ENCODE measurements around the gene CAPRIN1.

CAPRIN1 gene

GRCh38 chr11:34143048-34143447, 91.5 kb downstream of the CAPRIN1 start:
- no peaks in the 10 kb centered on the region for H3K4me1 ChIP-seq (ENCODE audit: control insufficient read depth, low read depth, low read length)
- peaks cover 42% of the 10 kb centered on the region for H3K36me3 ChIP-seq (ENCODE audit: control insufficient read depth, insufficient read depth, low read length)
- no peak overlapping the region for H3K18ac ChIP-seq (ENCODE audit: low read length)
- H2BK120ac ChIP-seq (ENCODE audit: low read depth, low read length): no peak overlapping the region
- no peak overlapping the region for H3K9ac ChIP-seq (ENCODE audit: low read length)
- H3K4me3 ChIP-seq (ENCODE audit: low read length): no peak overlapping the region
- no peaks in the 10 kb centered on the region for H3K79me1 ChIP-seq (ENCODE audit: low read length)
- no peak overlapping the region for H2AK5ac ChIP-seq (ENCODE audit: low read length)
- no peak for DNase-seq
- WGBS (ENCODE audit: extremely low coverage, insufficient coverage, low lambda C conversion rate): no CpG with 5 or more reads among the region's 2 CpGs
- H3K79me2 ChIP-seq (ENCODE audit: control insufficient read depth, insufficient read depth, low read length): no peaks in the 10 kb centered on the region
- H2BK5ac ChIP-seq (ENCODE audit: low read length): no peak overlapping the region
- no peak overlapping the region for H3K23ac ChIP-seq (ENCODE audit: low read length)
- H3K56ac ChIP-seq (ENCODE audit: low read length): no peak overlapping the region
- H3K27ac ChIP-seq (ENCODE audit: low read depth, low read length): no peak overlapping the region
- H4K8ac ChIP-seq (ENCODE audit: low read depth, low read length): no peak overlapping the region
- H3K4me2 ChIP-seq (ENCODE audit: low read length): no peak overlapping the region
- H3K4ac ChIP-seq (ENCODE audit: low read depth, low read length): no peak overlapping the region
- H3K27me3 ChIP-seq (ENCODE audit: insufficient read depth, low read length, poor library complexity): no peaks in the 10 kb centered on the region
- no peak overlapping the region for H4K5ac ChIP-seq (ENCODE audit: low read length)
- no peak overlapping the region for H2BK15ac ChIP-seq (replicated peaks; ENCODE audit: low read depth)

- Histone ChIP-seq H3K4me2 (ENCODE audit: low read length) (no peak overlapping the region), H3K36me3 (ENCODE audit: control insufficient read depth, insufficient read depth, low read length) (peaks cover 38% of the 10 kb centered on the region), H3K9ac (ENCODE audit: low read length) (no peak overlapping the region), H3K18ac (ENCODE audit: low read length) (no peak overlapping the region), H2BK120ac (ENCODE audit: low read depth, low read length) (no peak overlapping the region), H3K23ac (ENCODE audit: low read length) (no peak overlapping the region), H3K4me3 (ENCODE audit: low read length) (no peak overlapping the region), H4K5ac (ENCODE audit: low read length) (no peak overlapping the region), H3K56ac (ENCODE audit: low read length) (no peak overlapping the region), H2AK5ac (ENCODE audit: low read length) (no peak overlapping the region), H2BK5ac (ENCODE audit: low read length) (no peak overlapping the region), H2BK15ac (replicated peaks; ENCODE audit: low read depth) (no peak overlapping the region), H3K27me3 (ENCODE audit: insufficient read depth, low read length, poor library complexity) (no peaks in the 10 kb centered on the region), H3K27ac (ENCODE audit: low read depth, low read length) (no peak overlapping the region), H4K8ac (ENCODE audit: low read depth, low read length) (no peak overlapping the region), H3K4me1 (ENCODE audit: control insufficient read depth, low read depth, low read length) (no peaks in the 10 kb centered on the region), H3K4ac (ENCODE audit: low read depth, low read length) (no peak overlapping the region), H3K79me1 (ENCODE audit: low read length) (no peaks in the 10 kb centered on the region), H3K79me2 (ENCODE audit: control insufficient read depth, insufficient read depth, low read length) (no peaks in the 10 kb centered on the region)
- WGBS (ENCODE audit: extremely low coverage, insufficient coverage, low lambda C conversion rate): no CpG with 5 or more reads among the region's 5 CpGs
- no peak for DNase-seq
Measured at GRCh38 chr11:34145073-34145472, 93.5 kb downstream of the CAPRIN1 start.

- no peak overlapping the region for H3K18ac ChIP-seq (ENCODE audit: low read length)
- no peak overlapping the region for H3K4ac ChIP-seq (ENCODE audit: low read depth, low read length)
- H2BK15ac ChIP-seq (replicated peaks; ENCODE audit: low read depth): no peak overlapping the region
- H3K4me1 ChIP-seq (ENCODE audit: control insufficient read depth, low read depth, low read length): no peaks in the 10 kb centered on the region
- H3K9ac ChIP-seq (ENCODE audit: low read length): no peak overlapping the region
- H3K36me3 ChIP-seq (ENCODE audit: control insufficient read depth, insufficient read depth, low read length): peaks cover 33% of the 10 kb centered on the region
- DNase-seq: no peak
- no peak overlapping the region for H3K56ac ChIP-seq (ENCODE audit: low read length)
- no peak overlapping the region for H2BK120ac ChIP-seq (ENCODE audit: low read depth, low read length)
- H2AK5ac ChIP-seq (ENCODE audit: low read length): no peak overlapping the region
- H3K27ac ChIP-seq (ENCODE audit: low read depth, low read length): no peak overlapping the region
- H3K79me2 ChIP-seq (ENCODE audit: control insufficient read depth, insufficient read depth, low read length): no peaks in the 10 kb centered on the region
- no peak overlapping the region for H4K8ac ChIP-seq (ENCODE audit: low read depth, low read length)
- H3K4me2 ChIP-seq (ENCODE audit: low read length): no peak overlapping the region
- no peak overlapping the region for H2BK5ac ChIP-seq (ENCODE audit: low read length)
- H4K5ac ChIP-seq (ENCODE audit: low read length): no peak overlapping the region
- H3K4me3 ChIP-seq (ENCODE audit: low read length): no peak overlapping the region
- no peak overlapping the region for H3K23ac ChIP-seq (ENCODE audit: low read length)
- no peaks in the 10 kb centered on the region for H3K79me1 ChIP-seq (ENCODE audit: low read length)
- H3K27me3 ChIP-seq (ENCODE audit: insufficient read depth, low read length, poor library complexity): no peaks in the 10 kb centered on the region
- WGBS (ENCODE audit: extremely low coverage, insufficient coverage, low lambda C conversion rate): no CpG with 5 or more reads among the region's 8 CpGs
Measured at GRCh38 chr11:34145847-34146381, 94.4 kb downstream of the CAPRIN1 start.

GRCh38 chr11:34146411-34146810, 94.9 kb downstream of the CAPRIN1 start:
- H3K4me3 ChIP-seq (ENCODE audit: low read length): no peak overlapping the region
- peaks cover 30% of the 10 kb centered on the region for H3K36me3 ChIP-seq (ENCODE audit: control insufficient read depth, insufficient read depth, low read length)
- H3K4me1 ChIP-seq (ENCODE audit: control insufficient read depth, low read depth, low read length): no peaks in the 10 kb centered on the region
- no peak overlapping the region for H2BK120ac ChIP-seq (ENCODE audit: low read depth, low read length)
- no peak overlapping the region for H3K18ac ChIP-seq (ENCODE audit: low read length)
- H4K8ac ChIP-seq (ENCODE audit: low read depth, low read length): no peak overlapping the region
- H3K4ac ChIP-seq (ENCODE audit: low read depth, low read length): no peak overlapping the region
- H3K79me1 ChIP-seq (ENCODE audit: low read length): no peaks in the 10 kb centered on the region
- no peaks in the 10 kb centered on the region for H3K27me3 ChIP-seq (ENCODE audit: insufficient read depth, low read length, poor library complexity)
- H2BK15ac ChIP-seq (replicated peaks; ENCODE audit: low read depth): no peak overlapping the region
- no peak for DNase-seq
- H4K5ac ChIP-seq (ENCODE audit: low read length): no peak overlapping the region
- H3K9ac ChIP-seq (ENCODE audit: low read length): no peak overlapping the region
- no peak overlapping the region for H3K56ac ChIP-seq (ENCODE audit: low read length)
- H2AK5ac ChIP-seq (ENCODE audit: low read length): no peak overlapping the region
- H2BK5ac ChIP-seq (ENCODE audit: low read length): no peak overlapping the region
- H3K27ac ChIP-seq (ENCODE audit: low read depth, low read length): no peak overlapping the region
- H3K4me2 ChIP-seq (ENCODE audit: low read length): no peak overlapping the region
- H3K79me2 ChIP-seq (ENCODE audit: control insufficient read depth, insufficient read depth, low read length): no peaks in the 10 kb centered on the region
- H3K23ac ChIP-seq (ENCODE audit: low read length): no peak overlapping the region
- WGBS (ENCODE audit: extremely low coverage, insufficient coverage, low lambda C conversion rate): no CpG with 5 or more reads among the region's 12 CpGs

GRCh38 chr11:34146866-34147265, 95.3 kb downstream of the CAPRIN1 start:
- H3K79me2 ChIP-seq (ENCODE audit: control insufficient read depth, insufficient read depth, low read length): no peaks in the 10 kb centered on the region
- H3K4me3 ChIP-seq (ENCODE audit: low read length): no peak overlapping the region
- no peak overlapping the region for H4K5ac ChIP-seq (ENCODE audit: low read length)
- DNase-seq: no peak
- no peaks in the 10 kb centered on the region for H3K4me1 ChIP-seq (ENCODE audit: control insufficient read depth, low read depth, low read length)
- no peak overlapping the region for H3K23ac ChIP-seq (ENCODE audit: low read length)
- H3K4ac ChIP-seq (ENCODE audit: low read depth, low read length): no peak overlapping the region
- no peak overlapping the region for H3K56ac ChIP-seq (ENCODE audit: low read length)
- no peak overlapping the region for H4K8ac ChIP-seq (ENCODE audit: low read depth, low read length)
- H3K18ac ChIP-seq (ENCODE audit: low read length): no peak overlapping the region
- no peak overlapping the region for H2BK120ac ChIP-seq (ENCODE audit: low read depth, low read length)
- H3K27ac ChIP-seq (ENCODE audit: low read depth, low read length): no peak overlapping the region
- no peaks in the 10 kb centered on the region for H3K27me3 ChIP-seq (ENCODE audit: insufficient read depth, low read length, poor library complexity)
- no peak overlapping the region for H2BK5ac ChIP-seq (ENCODE audit: low read length)
- peaks cover 25% of the 10 kb centered on the region for H3K36me3 ChIP-seq (ENCODE audit: control insufficient read depth, insufficient read depth, low read length)
- H3K79me1 ChIP-seq (ENCODE audit: low read length): no peaks in the 10 kb centered on the region
- H3K9ac ChIP-seq (ENCODE audit: low read length): no peak overlapping the region
- H2BK15ac ChIP-seq (replicated peaks; ENCODE audit: low read depth): no peak overlapping the region
- no CpG with 5 or more reads among the region's 5 CpGs for WGBS (ENCODE audit: extremely low coverage, insufficient coverage, low lambda C conversion rate)
- H2AK5ac ChIP-seq (ENCODE audit: low read length): no peak overlapping the region
- no peak overlapping the region for H3K4me2 ChIP-seq (ENCODE audit: low read length)

- Histone ChIP-seq H4K5ac (ENCODE audit: low read length) (no peak overlapping the region), H2BK120ac (ENCODE audit: low read depth, low read length) (no peak overlapping the region), H3K79me2 (ENCODE audit: control insufficient read depth, insufficient read depth, low read length) (no peaks in the 10 kb centered on the region), H3K36me3 (ENCODE audit: control insufficient read depth, insufficient read depth, low read length) (peaks cover 21% of the 10 kb centered on the region), H3K27ac (ENCODE audit: low read depth, low read length) (no peak overlapping the region), H3K4me1 (ENCODE audit: control insufficient read depth, low read depth, low read length) (no peaks in the 10 kb centered on the region), H3K4me3 (ENCODE audit: low read length) (no peak overlapping the region), H3K56ac (ENCODE audit: low read length) (no peak overlapping the region), H2BK15ac (replicated peaks; ENCODE audit: low read depth) (no peak overlapping the region), H3K79me1 (ENCODE audit: low read length) (no peaks in the 10 kb centered on the region), H3K27me3 (ENCODE audit: insufficient read depth, low read length, poor library complexity) (no peaks in the 10 kb centered on the region), H2BK5ac (ENCODE audit: low read length) (no peak overlapping the region), H4K8ac (ENCODE audit: low read depth, low read length) (no peak overlapping the region), H3K9ac (ENCODE audit: low read length) (no peak overlapping the region), H3K18ac (ENCODE audit: low read length) (no peak overlapping the region), H3K23ac (ENCODE audit: low read length) (no peak overlapping the region), H3K4me2 (ENCODE audit: low read length) (no peak overlapping the region), H2AK5ac (ENCODE audit: low read length) (no peak overlapping the region), H3K4ac (ENCODE audit: low read depth, low read length) (no peak overlapping the region)
- no peak for DNase-seq
- no CpG with 5 or more reads among the region's 8 CpGs for WGBS (ENCODE audit: extremely low coverage, insufficient coverage, low lambda C conversion rate)
Measured at GRCh38 chr11:34147581-34147980, 96.0 kb downstream of the CAPRIN1 start.
